Calu3 (cell line): Measurements from ENCODE around the gene SPDYE16. TPM values are rescaled to one million over a fixed set of nuclear protein-coding genes. Genes with fewer than 3 reads are reported as not detected.

Source experiments
- BruUV-seq: library from RNA; stranded (reverse); fragments of 400-500 nt; replicated peaks from 2 replicates; lab custom pipeline; 2021; lab: Mats Ljungman, UMichigan
- CTCF ChIA-PET: fragments of 300-600 bp; sonication (Branson Sonifier 250); formaldehyde crosslinking; loops from one replicate; lab custom pipeline; 2022; ENCODE audit warnings: antibody characterized with exemption; lab: Charles Lee
- DNase-seq: peaks from one replicate; pipeline ENCODE4 v3.0.0; 2022
- H3K27ac Mint-ChIP-seq: one replicate; pipeline ENCODE4 v1.8.0; 2022; ENCODE audit warnings: mixed read lengths; ENCODE audit not compliant: unreplicated experiment
- H3K27me3 Mint-ChIP-seq: one replicate; pipeline ENCODE4 v1.8.0; 2022; ENCODE audit warnings: mixed read lengths; ENCODE audit not compliant: unreplicated experiment
- H3K36me3 Mint-ChIP-seq: one replicate; pipeline ENCODE4 v1.8.0; 2022; ENCODE audit warnings: mild to moderate bottlenecking, moderate library complexity, mixed read lengths; ENCODE audit not compliant: insufficient read depth, unreplicated experiment
- H3K4me1 Mint-ChIP-seq: one replicate; pipeline ENCODE4 v1.8.0; 2022; ENCODE audit warnings: mild to moderate bottlenecking, low read depth, mixed read lengths; ENCODE audit not compliant: unreplicated experiment
- H3K4me3 Mint-ChIP-seq: one replicate; pipeline ENCODE4 v1.8.0; 2022; ENCODE audit warnings: mild to moderate bottlenecking, low read depth, moderate library complexity, mixed read lengths; ENCODE audit not compliant: unreplicated experiment
- H3K9me3 Mint-ChIP-seq: one replicate; pipeline ENCODE4 v1.8.0; 2022; ENCODE audit warnings: low read depth, mixed read lengths; ENCODE audit not compliant: unreplicated experiment
- CTCF ChIP-seq: fragments of 200-600 bp; IDR thresholded peaks from one replicate; pipeline ENCODE4 v1.8.0; 2022; ENCODE audit warnings: antibody characterized with exemption; ENCODE audit not compliant: unreplicated experiment
- intact Hi-C: fragments of 100-400 bp; cut with micrococcal nuclease; formaldehyde crosslinking; loops from one replicate; pipeline ENCODE4 v1.10.0; 2022; ENCODE audit not compliant: unreplicated experiment
- total RNA-seq: library from RNA; stranded (reverse); gene quantifications from 2 replicates; pipeline ENCODE4 v1.2.3, GENCODE V29; 2022

SPDYE16 gene
- total RNA-seq, 1 experiment from 2014 or later, result not detected

GRCh38 chr7:76515999-76516443, 27.1 kb downstream of the SPDYE16 start:
- BruUV-seq, result no TSS peak
- Mint-ChIP-seq H3K27me3 (no peaks in the 10 kb centered on the region), H3K9me3 (no peaks in the 10 kb centered on the region), H3K36me3 (peaks cover 5% of the 10 kb centered on the region), H3K4me3 (no peak overlapping the region), H3K4me1 (peaks cover 9% of the 10 kb centered on the region), H3K27ac (no peak overlapping the region)
- intact Hi-C loops, result no loop called here
- DNase-seq, result no peak
- CTCF ChIA-PET, result no interaction called here
- no peak for TF ChIP-seq CTCF

GRCh38 chr7:76514926-76515771, 27.9 kb downstream of the SPDYE16 start:
- no peak for DNase-seq
- Mint-ChIP-seq H3K36me3 (peaks cover under 1% of the 10 kb centered on the region), H3K9me3 (no peaks in the 10 kb centered on the region), H3K4me1 (peaks cover 2% of the 10 kb centered on the region), H3K27ac (no peak overlapping the region), H3K27me3 (no peaks in the 10 kb centered on the region), H3K4me3 (no peak overlapping the region)
- BruUV-seq, result no TSS peak
- intact Hi-C loops, result no loop called here
- no peak for TF ChIP-seq CTCF
- CTCF ChIA-PET, result no interaction called here

- no peak for TF ChIP-seq CTCF
- no peak for DNase-seq
- CTCF ChIA-PET, result no interaction called here
- no peak overlapping the region for H3K4me3 Mint-ChIP-seq
- no peak overlapping the region for H3K27ac Mint-ChIP-seq
- intact Hi-C loops, result no loop called here
- peaks cover 9% of the 10 kb centered on the region for H3K36me3 Mint-ChIP-seq
- BruUV-seq, result no TSS peak
- no peaks in the 10 kb centered on the region for H3K27me3 Mint-ChIP-seq
- no peaks in the 10 kb centered on the region for H3K9me3 Mint-ChIP-seq
- H3K4me1 Mint-ChIP-seq, result no peaks in the 10 kb centered on the region
Measured at GRCh38 chr7:76513817-76514799, 29.0 kb downstream of the SPDYE16 start.
